KMS-11 (cell line): ENCODE results near the gene ATXN7.
A peak's percentile ranks its signal among the peaks of the same experiment; 100 is the strongest.

Experiments used
- H2AFZ ChIP-seq: fragments of 200-600 bp; sonication (generic); 2 replicates; pipeline ENCODE4 v1.6.1; 2016; ENCODE audit warnings: antibody characterized with exemption, mixed run types, low read depth
- H3K27ac ChIP-seq: fragments of 200-600 bp; sonication (generic); 2 replicates; pipeline ENCODE4 v1.6.1; 2016; ENCODE audit warnings: mild to moderate bottlenecking, mixed run types
- H3K27me3 ChIP-seq: fragments of 200-600 bp; sonication (generic); 2 replicates; pipeline ENCODE4 v1.6.1; 2017; ENCODE audit warnings: mild to moderate bottlenecking, low read depth, mixed run types, moderate library complexity; ENCODE audit not compliant: insufficient read depth
- H3K36me3 ChIP-seq: fragments of 200-600 bp; sonication (generic); 2 replicates; pipeline ENCODE4 v1.6.1; 2017; ENCODE audit warnings: mild to moderate bottlenecking, mixed run types; ENCODE audit not compliant: insufficient read depth
- H3K4me1 ChIP-seq: fragments of 200-600 bp; sonication (generic); 2 replicates; pipeline ENCODE4 v1.6.1; 2016; ENCODE audit warnings: mild to moderate bottlenecking, low read depth, mixed run types; ENCODE audit not compliant: poor library complexity, severe bottlenecking
- H3K4me2 ChIP-seq: fragments of 200-600 bp; sonication (generic); 2 replicates; pipeline ENCODE4 v1.7.0; 2016; ENCODE audit warnings: mild to moderate bottlenecking, mixed run types
- H3K4me3 ChIP-seq: fragments of 200-600 bp; sonication (generic); IDR thresholded peaks from 2 replicates; pipeline ENCODE4 v1.6.1; 2017; ENCODE audit warnings: low read depth, low read length, mixed read lengths; ENCODE audit not compliant: insufficient read depth
- H3K79me2 ChIP-seq: fragments of 200-600 bp; sonication (generic); 2 replicates; pipeline ENCODE4 v1.6.1; 2016; ENCODE audit warnings: low read depth, mixed run types; ENCODE audit not compliant: insufficient read depth
- H3K9ac ChIP-seq: fragments of 200-600 bp; sonication (generic); 2 replicates; pipeline ENCODE4 v1.6.1; 2016; ENCODE audit warnings: mild to moderate bottlenecking, mixed run types
- H4K20me1 ChIP-seq: fragments of 200-600 bp; sonication (generic); 2 replicates; pipeline ENCODE4 v1.6.1; 2016; ENCODE audit warnings: mild to moderate bottlenecking, mixed run types; ENCODE audit not compliant: insufficient read depth
- TF ChIP-seq, protein P1 (sequence below): fragments of 200-600 bp; sonication (generic); conservative IDR thresholded peaks from 2 replicates; pipeline ENCODE4 v1.6.1; 2017; ENCODE audit warnings: low read depth, mild to moderate bottlenecking, antibody characterized with exemption, low read length, moderate library complexity, mixed read lengths

Gene ATXN7

DNA sequence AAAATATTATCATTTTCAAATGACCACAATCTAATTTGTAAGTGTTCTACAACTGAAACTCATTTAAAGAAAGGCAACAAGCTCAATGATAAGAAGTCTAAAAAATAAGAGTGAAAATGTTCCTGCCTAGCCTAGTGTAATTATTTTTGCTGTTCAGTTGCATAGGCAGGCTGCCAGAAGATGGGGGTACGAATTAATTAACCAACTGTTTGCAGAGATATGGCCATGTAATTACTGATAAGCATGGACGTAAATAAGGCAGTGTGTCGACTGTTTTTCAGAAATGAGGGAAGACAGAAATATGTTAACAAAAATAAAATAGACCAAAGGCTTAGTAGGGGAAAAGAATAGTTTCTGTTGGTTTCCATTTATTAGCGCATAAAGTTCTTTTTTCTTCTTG lies 73.3 kb downstream of the ATXN7 start:
- H3K4me1 ChIP-seq: peaks cover 48% of the 10 kb centered on the region
- H3K27me3 ChIP-seq: no peaks in the 10 kb centered on the region
- H3K36me3 ChIP-seq: no peaks in the 10 kb centered on the region
- no peak overlapping the region for H3K27ac ChIP-seq
- 0 out of 2 replicates have a peak overlapping the region, but pooled peaks have one; percentile 17 for H3K4me2 ChIP-seq
- H3K79me2 ChIP-seq: peaks cover 9% of the 10 kb centered on the region; the same call in 1 of the 2 replicates
- H2AFZ ChIP-seq: no peak overlapping the region
- no peak overlapping the region for H3K9ac ChIP-seq
- TF ChIP-seq, protein P1, sequence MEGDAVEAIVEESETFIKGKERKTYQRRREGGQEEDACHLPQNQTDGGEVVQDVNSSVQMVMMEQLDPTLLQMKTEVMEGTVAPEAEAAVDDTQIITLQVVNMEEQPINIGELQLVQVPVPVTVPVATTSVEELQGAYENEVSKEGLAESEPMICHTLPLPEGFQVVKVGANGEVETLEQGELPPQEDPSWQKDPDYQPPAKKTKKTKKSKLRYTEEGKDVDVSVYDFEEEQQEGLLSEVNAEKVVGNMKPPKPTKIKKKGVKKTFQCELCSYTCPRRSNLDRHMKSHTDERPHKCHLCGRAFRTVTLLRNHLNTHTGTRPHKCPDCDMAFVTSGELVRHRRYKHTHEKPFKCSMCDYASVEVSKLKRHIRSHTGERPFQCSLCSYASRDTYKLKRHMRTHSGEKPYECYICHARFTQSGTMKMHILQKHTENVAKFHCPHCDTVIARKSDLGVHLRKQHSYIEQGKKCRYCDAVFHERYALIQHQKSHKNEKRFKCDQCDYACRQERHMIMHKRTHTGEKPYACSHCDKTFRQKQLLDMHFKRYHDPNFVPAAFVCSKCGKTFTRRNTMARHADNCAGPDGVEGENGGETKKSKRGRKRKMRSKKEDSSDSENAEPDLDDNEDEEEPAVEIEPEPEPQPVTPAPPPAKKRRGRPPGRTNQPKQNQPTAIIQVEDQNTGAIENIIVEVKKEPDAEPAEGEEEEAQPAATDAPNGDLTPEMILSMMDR: no peak
- 0 out of 2 replicates have a peak, but pooled peaks cover 10% of the 10 kb centered on the region for H4K20me1 ChIP-seq
- H3K4me3 ChIP-seq: no peak overlapping the region

DNA sequence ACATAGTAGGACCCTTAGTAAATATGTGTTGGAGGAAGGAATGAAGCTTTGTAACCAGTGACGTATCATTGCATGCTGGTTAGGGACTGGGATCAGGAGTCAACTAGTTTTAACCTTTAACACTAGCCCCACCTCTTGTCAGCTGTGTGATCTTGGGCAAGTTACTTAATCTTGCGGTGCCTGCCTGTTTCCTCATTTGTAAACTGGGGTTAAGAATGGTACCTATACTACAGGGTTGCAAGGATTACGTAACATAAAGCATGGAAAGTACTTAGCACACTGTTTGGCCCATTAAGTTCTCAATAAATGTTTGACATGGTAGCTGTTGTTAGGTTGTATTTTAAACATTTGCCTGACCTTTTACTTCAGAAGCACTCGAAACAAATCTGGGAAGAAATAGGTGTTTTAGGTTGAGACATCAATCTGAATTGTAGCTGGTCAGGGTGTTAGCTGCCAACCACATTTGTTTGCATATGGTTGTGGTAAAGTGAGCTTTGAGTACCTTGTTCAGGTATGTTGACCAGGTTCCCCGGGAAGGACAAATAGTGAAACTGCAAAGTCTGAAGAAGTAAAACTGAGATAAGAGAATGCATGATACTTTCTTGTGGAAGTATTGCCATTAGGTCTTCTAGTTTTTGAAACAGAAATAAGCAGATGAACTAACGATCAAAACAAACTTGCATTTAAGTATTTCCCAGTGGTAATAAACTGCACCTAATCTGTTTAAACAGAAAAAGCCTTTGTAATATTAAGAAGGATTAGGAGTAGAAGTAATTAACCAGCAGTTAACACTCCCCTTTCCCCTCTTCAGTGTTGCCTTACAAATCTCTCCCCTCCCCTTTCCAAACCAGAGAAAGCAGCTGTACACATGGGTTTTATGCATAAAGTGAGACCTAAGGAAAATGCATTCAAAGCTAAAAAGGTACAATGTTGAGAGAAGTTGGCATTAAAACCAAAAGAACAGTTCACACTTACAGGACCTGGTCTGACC lies 74.3 kb downstream of the ATXN7 start:
- 0 out of 2 replicates have a peak, but pooled peaks cover 10% of the 10 kb centered on the region for H4K20me1 ChIP-seq
- H3K27ac ChIP-seq: no peak overlapping the region; the same call in 1 of the 2 replicates

DNA sequence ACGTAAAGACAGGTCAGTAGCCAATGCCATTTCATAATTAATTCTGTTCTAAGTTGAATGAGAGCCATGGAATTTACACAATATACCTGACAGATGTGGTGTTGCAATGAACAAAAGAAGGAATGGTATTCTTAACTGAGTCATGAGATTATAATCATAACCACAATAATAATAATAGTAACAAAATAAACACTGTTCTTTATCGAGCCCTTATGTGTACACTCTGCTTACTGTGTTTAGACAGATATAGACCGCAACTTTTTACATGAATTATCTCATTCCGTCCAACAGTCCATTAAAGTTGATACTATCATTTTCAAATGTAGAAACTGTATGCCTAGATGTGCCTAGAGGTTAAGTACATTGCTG lies 76.7 kb downstream of the ATXN7 start:
- no peaks in the 10 kb centered on the region for H3K36me3 ChIP-seq
- H3K9ac ChIP-seq: no peak overlapping the region
- H3K79me2 ChIP-seq: 0 out of 2 replicates have a peak, but pooled peaks cover 4% of the 10 kb centered on the region
- H3K4me3 ChIP-seq: no peak overlapping the region
- no peak overlapping the region for H2AFZ ChIP-seq
- peaks cover 41% of the 10 kb centered on the region for H3K4me1 ChIP-seq
- H3K27me3 ChIP-seq: no peaks in the 10 kb centered on the region
- TF ChIP-seq, protein P1: no peak
- H4K20me1 ChIP-seq: 0 out of 2 replicates have a peak, but pooled peaks cover 10% of the 10 kb centered on the region
- no peak overlapping the region for H3K4me2 ChIP-seq
- no peak overlapping the region for H3K27ac ChIP-seq

More for the DNA sequence above, 74.3 kb downstream of the ATXN7 start:
- Histone ChIP-seq H3K9ac (no peak overlapping the region), H3K79me2 (0 out of 2 replicates have a peak, but pooled peaks cover 4% of the 10 kb centered on the region), H3K4me3 (no peak overlapping the region), H3K4me1 (peaks cover 45% of the 10 kb centered on the region), H3K4me2 (peak overlapping the region; percentile 50), H3K27me3 (no peaks in the 10 kb centered on the region), H2AFZ (no peak overlapping the region), H3K36me3 (no peaks in the 10 kb centered on the region)
- TF ChIP-seq, protein P1: no peak

DNA sequence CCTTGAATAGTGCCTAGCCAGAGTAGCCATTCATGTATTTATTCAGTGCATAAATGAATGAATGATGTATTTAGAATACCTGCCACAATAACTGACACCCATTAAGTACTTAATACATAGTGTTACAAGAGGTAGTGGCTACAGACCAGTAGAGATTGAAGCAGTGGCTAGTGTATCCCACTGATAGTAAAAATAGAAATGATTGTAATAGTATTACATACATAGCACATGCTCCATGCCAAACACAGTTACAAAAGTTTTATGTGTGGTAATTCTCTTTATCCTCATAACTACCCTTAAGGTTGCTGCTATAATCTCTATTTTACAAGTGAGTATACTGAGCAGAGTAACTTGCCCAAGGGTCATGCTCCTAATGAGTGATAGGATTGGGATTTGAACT lies 78.9 kb downstream of the ATXN7 start:
- Histone ChIP-seq H3K27me3 (no peaks in the 10 kb centered on the region), H3K36me3 (no peaks in the 10 kb centered on the region), H2AFZ (no peak overlapping the region), H3K79me2 (0 out of 2 replicates have a peak, but pooled peaks cover 4% of the 10 kb centered on the region), H4K20me1 (0 out of 2 replicates have a peak, but pooled peaks cover 6% of the 10 kb centered on the region), H3K4me2 (no peak overlapping the region), H3K9ac (no peak overlapping the region), H3K4me3 (no peak overlapping the region), H3K4me1 (peaks cover 32% of the 10 kb centered on the region), H3K27ac (no peak overlapping the region)
- TF ChIP-seq, protein P1: no peak
